Suppressor macrophage treated with lipopolysaccharide for 4 hours (primary cell): ENCODE measurements around the gene TNRC6C.
"Not testable (repeated sequence)": the region's sequence is repeated elsewhere in the genome, so short reads cannot be mapped to it uniquely, and the experiment has no call there.

ENCODE experiments used
- DNase-seq: peaks from one replicate; pipeline ENCODE4 v3.0.0-alpha.2; 2020

TNRC6C gene

DNA sequence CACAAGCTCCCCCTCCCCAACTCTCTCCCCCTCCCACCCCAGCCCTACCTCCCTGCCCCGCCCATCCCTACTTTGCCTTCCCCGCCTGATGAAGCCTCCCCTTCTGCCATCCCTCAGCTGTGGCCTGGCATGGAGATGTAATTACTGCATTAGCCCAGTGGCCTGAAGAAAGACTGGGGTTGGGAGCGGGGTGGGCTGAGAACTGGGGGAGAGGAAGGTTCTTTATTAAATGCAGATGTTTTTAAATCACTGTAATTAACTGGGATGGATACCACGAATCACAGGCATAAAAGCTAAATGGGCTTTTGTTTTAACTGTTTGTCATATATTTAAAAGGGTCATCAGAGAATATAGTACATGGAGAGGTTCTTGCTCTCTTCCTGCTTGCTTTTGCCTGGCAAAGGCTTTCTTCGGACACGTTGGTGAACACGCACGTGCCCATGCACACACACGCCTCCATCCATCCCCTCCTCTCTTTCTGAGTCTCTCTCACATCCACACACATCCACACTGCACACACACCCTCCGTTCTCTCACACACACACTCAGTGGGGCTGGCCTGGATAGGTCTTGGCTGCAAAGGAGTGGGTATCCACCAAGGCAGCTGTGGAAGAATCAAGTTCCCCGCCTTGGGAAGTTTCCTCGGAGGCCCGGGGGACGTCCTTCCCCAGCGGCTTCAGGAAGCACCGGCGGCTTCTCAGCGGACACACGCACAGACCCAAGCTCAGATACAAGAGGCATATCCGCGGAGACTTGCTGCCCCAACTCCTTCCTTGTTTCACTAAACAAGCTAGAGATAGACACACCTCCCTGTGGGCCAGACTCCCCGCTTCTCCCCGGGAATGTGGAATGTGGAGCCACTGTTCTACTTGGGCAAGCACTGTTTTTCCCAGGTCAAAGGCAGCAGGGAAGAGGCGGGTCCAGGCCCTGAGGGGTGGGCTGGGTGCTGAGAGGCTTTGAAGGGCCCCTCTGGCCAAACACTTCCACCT, 27.4 kb upstream of the TNRC6C start:
- no peak for DNase-seq

DNA sequence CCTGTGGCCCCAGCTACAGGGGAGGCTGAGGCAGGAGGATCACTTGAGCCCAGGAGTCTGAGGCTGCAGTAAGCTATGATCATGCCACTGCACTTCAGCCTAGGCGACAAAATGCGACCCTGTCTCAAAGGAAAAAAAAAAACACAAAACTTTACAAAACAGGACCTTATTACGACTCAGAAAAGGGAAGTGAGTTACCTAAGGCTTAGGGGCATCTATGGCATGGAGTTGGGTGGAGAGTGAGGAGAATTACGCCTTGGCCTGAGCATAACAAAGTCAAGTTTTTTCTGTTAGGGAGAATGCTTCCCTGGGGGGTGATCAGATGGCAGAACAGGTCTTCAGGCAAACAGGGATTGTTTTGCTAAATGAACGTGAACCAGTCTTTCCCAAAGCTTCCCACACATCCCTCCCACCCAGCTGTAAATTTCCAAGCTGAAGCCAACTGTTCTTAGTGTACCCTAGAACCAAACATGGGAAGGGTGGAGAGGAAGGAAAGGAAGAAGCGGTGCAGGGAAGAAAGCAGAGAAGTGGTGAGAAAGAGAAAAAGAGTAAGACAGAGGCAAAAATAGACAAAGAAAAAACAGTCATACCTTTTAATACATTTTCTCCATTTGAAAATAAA, 24.6 kb upstream of the TNRC6C start:
- no peak for DNase-seq

DNA sequence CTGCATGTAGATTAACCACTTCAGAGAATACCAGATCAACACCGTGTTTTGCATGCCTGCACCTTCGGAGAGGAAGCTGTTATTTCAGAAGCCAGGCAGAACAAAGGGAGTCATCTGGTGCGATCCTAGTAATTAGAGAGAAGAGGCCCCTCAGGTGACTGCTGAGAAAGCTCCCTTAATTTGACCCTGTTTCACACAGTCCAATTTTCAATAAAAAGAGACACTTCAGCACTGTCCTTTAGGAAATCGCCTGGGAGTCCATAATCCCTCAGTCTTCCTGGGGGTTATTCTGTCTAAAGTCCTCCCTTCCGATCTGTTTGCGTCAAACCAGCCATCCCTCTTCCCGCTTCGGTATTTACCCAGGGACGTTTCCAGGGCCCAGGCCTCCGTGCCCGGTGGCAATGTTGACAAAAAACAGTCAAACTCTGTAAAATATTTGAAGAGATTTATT, 23.4 kb upstream of the TNRC6C start:
- DNase-seq: no peak

DNA sequence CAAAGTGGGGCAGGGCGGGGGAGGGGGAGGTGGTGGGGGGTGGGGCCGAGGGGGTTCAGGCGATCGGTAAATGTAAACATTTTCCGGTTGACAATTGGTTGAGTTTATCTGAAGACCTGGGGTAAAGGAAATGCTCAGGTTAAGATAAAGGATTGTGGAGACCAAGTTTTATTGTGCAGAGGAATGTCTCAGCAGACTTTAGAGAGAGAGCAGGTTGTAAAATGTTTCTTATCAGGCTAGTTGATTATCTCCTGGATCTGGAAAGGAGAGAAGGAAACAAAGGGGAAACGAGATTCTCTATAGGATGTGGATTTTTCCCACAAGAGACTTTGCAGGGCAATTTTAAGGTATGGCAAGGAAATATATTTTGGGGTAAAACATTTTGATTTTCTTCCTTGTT, 22.8 kb upstream of the TNRC6C start:
- DNase-seq: not testable (repeated sequence)

DNA sequence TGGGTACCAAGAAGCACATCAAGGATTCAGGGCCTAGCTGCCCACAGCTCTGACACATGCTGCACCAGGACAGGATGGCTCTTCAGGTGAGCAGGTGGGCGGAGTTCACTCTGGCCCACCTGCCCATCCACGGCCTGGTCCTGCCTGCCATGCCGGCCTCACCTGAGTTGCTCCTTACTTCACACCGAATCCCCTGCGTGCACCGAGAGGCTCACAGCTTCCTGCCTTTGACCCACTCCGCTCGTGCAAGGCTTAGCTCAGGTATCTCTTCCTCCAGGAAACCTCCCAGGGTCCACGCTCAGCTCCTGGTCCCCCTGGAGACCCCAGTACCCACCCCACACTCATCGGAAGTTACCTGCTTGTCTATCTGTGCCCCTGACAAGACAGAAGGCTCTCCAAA, 21.6 kb upstream of the TNRC6C start:
- no peak for DNase-seq

DNA sequence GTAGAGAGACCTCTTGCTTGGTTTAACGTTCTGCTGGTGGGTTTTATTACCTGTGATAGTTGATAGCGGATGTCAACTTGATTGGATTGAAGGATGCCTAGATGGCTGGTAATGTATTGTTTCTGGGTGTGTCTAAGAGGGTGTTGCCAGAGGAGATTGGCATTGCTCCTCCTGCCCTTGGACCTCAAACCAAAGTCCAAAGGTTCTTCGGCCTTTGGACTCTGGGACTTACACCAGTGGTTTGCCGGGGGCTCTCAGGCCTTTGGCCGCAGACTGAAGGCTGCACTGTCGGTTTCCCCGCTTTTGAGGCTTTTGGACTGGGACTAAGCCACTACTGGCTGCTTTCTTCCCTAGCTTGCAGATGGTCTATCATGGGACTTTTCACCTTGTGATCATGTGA, 17.5 kb upstream of the TNRC6C start:
- DNase-seq: no peak

DNA sequence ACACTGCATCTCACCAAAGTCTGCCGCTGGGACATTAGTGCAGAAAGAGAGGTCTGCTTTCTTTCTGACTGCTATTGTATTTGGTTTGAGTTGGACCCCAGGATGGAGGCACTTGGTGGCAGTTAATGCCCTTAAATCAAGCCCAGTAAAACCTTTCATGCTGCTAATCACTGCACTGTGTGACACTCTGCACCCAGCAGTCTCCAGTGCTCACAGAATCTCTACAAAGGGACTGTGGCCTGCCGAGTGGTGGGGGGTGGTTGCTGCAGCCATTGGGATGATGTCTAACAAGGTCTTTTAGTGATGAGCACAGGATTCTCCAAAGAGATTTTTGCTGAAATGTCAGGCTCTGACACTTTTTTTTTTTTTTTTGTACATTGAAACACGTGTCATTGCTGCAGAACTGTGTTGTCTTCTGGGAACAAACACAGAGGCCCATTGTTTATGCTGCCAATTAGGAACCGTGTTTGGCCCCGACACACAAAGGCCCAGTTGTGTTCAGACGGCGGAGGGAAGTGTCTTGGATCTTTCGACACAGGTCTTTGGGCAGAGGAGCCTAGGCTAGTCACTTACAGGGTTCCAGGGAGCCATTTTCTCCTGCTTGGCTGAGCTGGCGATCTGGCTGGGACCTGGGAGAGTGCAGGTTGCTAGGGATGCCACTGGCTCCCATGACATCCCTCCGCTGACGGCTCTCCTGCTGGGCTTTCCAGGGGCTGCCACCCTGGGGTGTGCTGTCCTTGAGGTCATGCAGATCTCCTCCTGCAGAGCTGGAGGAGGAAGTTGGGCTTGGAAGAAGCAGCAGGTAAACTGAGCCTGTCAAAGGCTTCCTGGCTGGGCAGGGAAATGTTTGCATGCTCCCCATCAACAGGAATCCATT, 16.2 kb upstream of the TNRC6C start:
- no peak for DNase-seq

DNA sequence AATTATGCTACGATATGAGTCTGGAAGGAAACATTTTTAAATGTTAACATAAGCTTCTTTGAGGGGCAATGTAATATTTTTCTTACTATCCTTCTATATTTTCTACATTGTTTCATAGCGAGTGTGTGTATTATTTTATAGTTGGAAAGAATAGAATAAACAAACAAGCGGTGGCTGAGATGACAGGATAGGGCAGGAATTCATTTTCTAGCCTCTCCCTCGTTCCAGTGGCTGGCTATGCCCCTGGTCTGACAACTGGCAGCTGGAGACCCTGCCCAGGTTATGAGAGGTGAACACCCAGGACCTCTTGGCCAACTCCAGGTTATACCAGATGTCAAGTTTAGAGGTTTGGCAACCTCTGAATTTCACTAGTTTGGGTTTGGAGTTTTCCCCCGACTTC, 14.5 kb upstream of the TNRC6C start:
- no peak for DNase-seq

DNA sequence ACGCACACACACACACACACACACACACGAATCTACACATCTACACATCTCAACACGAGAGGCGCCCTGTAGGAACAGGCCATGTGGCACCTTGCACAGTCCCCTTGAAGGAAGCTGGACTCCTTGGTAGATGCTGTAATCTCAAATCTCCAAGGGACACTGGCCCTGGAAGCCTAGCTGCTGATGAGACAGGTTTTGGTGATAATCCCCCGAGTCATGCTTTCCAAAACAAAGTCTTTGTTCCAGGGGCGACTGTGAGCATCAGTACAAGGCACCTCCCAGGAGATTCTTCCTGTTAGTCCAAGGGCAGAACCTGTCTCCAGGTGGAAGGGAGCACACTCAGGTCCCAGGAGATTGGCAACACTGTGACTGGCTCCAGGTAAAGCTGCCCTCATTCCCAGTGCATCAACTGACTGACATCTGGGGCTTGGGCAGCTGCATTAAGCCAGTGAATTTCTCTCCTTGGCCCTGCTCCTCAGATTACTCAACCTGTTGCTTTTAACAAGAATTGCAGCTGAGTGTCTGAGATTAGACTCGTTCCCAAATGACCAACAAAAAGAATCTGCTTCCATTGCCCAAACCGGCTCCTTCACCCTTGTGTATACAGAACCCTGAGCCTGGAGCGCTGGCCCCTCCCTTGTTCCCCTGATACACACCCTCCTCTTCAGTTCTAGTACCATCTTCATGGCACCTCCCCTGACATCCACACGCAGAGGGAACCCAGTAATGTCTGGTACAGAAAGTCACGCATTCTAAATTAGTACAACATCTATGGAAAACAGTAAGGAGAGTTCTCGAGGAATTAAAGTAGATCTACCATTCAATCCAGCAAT, 13.9 kb upstream of the TNRC6C start:
- no peak for DNase-seq

DNA sequence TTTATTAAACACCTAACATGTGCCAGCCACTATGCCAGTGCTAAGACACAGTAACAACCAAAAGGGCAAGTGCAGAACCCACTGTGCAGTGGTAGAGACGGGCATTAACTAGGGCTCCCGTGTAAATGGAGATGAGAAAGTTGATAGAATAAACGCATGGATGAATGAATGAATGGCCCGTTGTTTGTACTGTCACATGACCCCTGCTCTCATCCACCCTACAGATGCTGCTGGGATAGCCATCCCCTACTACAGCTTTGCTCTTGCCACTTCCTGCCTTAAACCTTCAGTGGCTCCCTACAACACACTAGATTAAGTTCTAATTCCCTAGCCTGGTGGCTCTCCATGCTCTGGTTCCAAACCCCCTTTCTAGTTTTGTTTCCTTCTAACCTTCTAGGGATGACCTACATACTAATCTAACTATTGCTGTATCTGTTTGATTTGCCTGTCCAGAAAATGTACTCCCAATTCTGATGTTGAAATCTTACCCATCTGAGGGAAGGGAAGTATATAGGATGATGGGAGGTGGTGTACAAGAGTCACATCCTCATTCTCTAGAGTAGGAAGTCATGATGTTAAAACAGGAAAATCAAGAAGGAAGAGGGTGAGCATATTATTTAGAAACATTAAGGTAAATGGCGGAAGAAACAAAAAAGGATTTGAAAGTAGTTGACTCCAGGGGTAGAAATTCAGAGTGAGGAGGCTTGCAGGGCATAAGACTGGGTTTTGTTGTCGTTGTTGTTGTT, 11.4 kb upstream of the TNRC6C start:
- DNase-seq: peak; percentile 56

DNA sequence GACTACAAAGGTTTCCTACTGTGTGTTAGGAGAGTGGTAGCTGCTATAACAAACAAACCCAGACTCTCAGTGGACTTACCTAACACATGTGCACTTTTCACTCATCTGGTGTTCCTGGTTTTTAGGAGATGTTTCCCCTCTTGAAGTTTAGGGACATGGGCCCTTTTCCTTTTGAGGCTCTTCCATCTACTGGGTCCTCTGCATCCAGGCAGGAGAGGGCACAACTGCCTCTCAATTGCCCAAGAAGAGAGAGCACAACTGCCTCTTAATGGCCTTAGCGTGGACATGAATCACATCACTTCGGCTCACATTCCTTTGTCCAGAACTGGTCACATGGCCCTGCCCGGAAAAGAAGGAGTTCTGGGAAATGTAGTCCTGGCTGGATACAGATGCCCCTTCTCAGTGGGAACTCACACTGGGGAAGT, 9.8 kb upstream of the TNRC6C start:
- DNase-seq: no peak

DNA sequence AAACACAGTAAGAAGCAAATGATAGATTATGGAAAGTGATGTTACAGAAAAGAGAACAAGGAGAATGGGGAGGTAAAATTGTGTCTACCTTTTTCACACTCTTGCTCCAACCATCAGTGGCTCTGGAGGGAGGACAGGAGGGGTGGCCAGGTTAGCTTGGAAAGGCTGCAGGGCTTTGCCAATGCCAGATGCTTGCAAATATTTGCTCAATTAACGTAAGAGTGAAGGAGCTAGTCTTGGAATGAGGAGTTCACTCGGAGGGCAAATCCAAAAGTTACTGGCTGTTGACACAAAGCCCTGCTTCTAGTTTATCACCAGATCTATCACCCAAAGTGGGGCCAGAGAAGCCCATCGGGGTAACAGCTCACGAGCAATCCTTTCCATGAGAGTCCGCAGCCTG, 7.4 kb upstream of the TNRC6C start:
- no peak for DNase-seq

DNA sequence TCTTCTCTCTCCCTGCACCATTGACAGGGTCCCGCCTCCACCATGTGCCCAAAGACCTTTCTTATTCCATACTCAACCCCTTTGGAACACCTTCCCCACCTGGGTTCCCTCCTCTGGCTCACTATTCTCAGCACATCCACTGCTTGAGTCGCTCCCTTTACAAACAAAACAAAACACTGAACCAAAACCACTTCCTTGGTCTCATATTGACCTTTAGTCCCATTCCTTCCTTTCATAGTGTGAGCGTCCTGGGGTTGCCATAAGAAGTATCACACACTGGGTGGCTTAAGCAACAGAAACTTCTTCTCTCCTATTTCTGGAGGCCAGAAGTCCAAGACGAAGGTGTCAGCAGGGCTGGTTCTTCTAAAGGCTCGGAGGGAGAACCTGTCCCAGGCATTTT, 6.1 kb upstream of the TNRC6C start:
- no peak for DNase-seq

DNA sequence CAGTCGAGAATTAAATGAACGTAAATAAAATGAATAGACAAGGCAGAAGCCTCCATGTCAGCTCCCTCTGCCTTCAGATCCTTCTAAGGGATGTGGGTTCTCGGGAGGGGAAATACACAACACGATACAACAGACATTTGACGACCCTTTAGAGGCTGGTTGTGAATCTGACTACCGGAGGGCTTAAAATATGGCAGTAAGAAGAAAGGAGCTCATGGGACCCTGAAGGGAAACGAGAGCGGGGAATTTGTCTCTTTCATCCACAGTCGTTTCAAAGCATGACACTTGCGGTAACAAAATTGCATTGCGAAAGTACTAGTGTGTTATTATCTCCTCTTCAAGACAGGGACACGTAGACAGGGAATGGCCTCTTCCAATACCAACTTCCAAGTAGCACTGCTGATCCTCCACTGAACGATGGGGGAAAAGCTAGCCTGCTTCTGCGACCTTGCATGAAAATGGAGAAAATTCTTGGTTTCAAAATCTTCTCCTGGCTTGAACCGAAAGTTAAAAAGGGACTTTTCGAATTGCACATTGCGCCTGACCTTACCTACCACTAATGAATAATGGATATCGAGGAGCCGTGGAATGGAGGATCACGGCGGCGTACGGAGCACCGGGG, 1.2 kb upstream of the TNRC6C start:
- DNase-seq: peak; percentile 65

DNA sequence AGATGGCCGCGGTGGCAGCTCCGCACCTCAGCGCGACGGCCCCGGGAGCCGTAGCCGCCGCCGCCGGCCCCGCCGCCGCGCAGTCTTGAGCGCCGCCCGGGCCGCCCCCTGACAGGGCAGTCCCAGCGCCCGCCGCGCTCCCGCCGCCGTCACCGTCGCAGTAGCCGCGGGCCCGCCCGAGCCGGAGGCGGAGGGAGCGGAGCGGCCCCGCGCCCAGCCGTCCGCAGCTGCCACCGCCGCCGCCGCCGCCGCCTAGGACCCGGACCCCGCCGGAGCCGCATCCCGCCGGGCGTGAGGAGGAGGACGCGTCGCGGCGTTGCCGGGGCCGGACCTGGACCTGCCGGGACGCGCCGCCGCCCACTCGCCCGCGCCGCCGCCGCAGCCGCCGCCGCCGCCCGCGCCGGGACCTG, 218 bp downstream of the TNRC6C start:
- no peak for DNase-seq

DNA sequence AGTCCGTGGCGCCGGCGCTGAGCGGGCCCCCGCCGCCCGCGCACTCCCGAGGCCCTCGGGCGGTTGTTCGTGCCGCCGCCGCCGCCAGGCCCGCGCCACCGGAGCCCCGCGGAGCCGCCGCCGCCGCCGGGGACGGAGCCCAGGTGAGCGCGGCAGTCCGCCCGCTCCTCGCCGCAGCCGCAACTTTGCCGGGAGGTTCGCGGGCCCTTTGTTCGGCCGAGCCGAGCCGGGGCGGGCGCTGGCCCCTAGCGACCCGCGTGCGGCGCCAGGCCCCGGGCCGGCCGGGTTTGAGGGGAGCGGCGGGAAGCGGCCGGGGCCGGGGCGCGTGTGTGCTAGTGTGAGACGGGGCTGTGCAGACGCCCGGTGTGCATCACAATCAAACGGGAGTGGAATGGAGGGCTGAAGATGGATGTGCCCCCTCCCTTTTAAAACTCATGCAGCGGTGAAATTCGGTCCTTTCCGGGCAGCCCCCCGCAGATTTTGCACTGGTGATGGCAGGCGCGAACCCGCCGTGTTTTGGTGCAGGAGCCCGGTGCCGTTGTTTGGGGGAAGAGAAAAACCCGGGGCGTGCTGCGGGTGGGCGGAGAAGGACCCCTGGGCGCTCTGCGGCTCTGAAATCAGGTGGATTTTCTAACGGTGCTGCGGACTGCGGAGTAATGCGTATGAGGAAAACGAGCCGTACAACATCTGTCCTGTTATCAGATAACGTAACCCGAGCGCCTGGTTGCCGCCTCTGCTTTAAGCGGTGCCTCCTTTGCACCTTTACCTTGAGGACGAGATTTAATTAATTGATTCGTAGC, 823 bp downstream of the TNRC6C start:
- peak; percentile 6 for DNase-seq

DNA sequence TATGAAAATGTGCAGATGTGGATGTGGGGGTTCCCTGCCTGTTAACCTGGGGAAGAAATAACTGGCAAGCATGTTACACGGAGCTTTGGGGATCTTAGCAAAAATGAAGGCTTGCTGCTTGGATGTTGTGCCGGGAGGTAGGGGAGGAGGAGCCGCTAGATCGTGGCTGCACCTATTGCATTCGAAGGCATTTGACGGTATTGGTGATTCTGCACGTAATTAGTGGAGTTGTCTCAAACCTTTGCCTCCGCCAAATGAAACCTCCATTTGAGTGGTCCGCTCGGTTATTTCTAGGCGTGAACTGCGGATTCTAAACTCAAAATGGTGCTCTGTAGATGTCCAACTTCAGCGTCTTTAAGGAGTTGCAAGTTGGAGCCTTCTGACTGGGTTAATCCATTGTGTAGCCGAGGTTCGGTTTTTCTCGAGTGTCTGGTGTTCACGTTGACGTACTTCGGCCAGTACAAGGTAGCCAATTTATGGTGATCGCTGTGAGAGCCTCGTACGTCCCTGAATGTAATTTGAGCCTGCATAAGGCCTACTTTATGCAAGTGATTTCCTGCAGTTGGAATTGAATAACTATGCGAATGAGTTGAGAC, 1.5 kb downstream of the TNRC6C start:
- no peak for DNase-seq

DNA sequence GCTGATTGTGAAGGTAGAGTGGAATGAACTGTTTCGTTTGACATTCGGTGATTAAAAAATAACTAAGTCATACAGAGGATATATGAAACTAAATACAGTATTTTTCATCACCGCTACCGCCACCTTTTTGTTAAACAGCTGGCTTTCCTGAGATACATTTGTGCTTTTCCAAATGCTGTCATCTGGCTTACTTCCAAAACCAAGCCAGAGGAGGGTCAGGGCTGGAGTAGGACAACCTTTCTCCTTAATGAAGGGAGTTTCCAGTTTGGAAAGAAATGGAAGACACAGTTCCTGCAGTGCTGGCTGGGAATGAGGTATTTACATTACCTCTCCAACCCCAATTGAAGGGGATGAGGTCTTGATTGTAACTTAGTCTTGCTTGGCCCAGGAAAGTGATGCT, 3.2 kb downstream of the TNRC6C start:
- no peak for DNase-seq

DNA sequence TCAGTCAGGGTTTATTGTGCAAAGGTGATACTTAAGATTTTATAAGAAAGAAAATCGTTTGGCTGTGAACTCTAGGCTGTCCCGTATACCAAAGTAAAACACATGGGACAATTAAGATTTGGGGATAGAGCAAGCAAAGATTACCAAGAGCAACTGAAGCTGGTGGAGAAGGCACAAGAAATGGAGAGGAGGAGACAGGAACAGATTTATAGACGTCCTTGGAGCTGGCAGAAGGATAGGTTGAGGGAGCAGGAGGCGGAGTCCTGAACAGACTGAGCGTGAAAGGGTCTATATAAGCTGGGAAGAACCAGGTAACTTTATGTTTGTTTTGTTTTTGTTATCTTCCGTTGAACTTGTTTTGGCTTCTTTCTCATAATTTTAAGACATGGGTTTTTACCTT, 3.8 kb downstream of the TNRC6C start:
- no peak for DNase-seq

DNA sequence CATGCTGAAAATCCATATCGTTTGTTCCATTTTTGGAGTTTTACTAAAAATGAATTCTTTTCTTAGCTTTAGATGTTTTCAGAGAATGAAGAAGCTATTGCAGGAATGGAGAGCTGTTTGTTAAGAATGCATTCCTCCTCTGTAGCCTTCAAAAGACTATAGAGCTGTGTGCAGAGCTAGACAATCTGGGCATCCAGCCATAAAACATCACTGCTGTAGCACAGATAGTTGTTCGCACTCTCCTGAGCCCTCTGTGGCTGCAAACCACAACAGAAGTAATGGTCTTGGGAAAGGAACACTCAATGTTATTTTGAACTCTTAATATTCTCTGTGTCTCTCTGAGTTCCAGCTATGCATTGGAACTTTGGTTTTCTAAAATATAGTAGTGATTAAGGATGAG, 4.9 kb downstream of the TNRC6C start:
- no peak for DNase-seq
